ENCODE results near the gene UBA6. TPM values are rescaled to one million over a fixed set of nuclear protein-coding genes. Genes with fewer than 3 reads are reported as not detected.

UBA6 gene
- polyA plus RNA-seq, 1 of the 3 experiments (the other 2 are of a cell fraction), result 51.0 TPM

GRCh38 chr4:67694662-67695061 lies 6.3 kb downstream of the UBA6 start:
- Histone ChIP-seq H3K27ac (ENCODE audit: low read depth in 2 of 2, low read length in 1 of 2) (no peak overlapping the region), H4K20me1 (ENCODE audit: insufficient read depth) (no peaks in the 10 kb centered on the region; the same call in 1 of the 2 replicates), H3K4me1 (ENCODE audit: control insufficient read depth in 1 of 2, insufficient read depth in 2 of 2, low read depth in 1 of 2, low read length in 1 of 2) (peaks cover 0 to 4% of the 10 kb centered on the region in 2 experiments; a peak in 2 of 4 replicates), H3F3A (replicated peaks; ENCODE audit: insufficient read depth) (no peaks in the 10 kb centered on the region), H2AFZ (ENCODE audit: low read depth) (no peak overlapping the region), H3K4me2 (no peak overlapping the region), H3K4me3 (ENCODE audit: low read depth in 2 of 2, low read length in 1 of 2) (no peak overlapping the region), H3K79me2 (ENCODE audit: insufficient read depth) (peaks cover 97% of the 10 kb centered on the region), H3K36me3 (replicated peaks in 1 of 2; ENCODE audit: control insufficient read depth in 1 of 2, insufficient read depth in 2 of 2, low read length in 1 of 2) (peaks cover 47 to 60% of the 10 kb centered on the region in 2 experiments), H3K9me3 (no peaks in the 10 kb centered on the region), H3K27me3 (ENCODE audit: insufficient read depth) (no peaks in the 10 kb centered on the region), H3K9ac (no peak overlapping the region), H3K9me2 (no peaks in the 10 kb centered on the region)
- DNase-seq, result no peak
- CTCF ChIA-PET, result no interaction called here
- WGBS (ENCODE audit: low lambda C conversion rate), result 96% methylated on average over 3 of the region's 3 CpGs
- POLR2A ChIA-PET, result no interaction called here
- TF ChIP-seq, protein P1, sequence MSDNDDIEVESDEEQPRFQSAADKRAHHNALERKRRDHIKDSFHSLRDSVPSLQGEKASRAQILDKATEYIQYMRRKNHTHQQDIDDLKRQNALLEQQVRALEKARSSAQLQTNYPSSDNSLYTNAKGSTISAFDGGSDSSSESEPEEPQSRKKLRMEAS (IDR thresholded peaks at IDR 0.05; ENCODE audit: low read depth), result no peak
- TF ChIP-seq NFIC (IDR thresholded peaks at IDR 0.05; ENCODE audit: borderline replicate concordance) (no peak), REST (IDR thresholded peaks at IDR 0.05; ENCODE audit: low read depth, low read length) (no peak), FOXM1 (IDR thresholded peaks at IDR 0.05; ENCODE audit: low read depth) (no peak), YY1 (IDR thresholded peaks at IDR 0.05; ENCODE audit: low read depth) (no peak), EP300 (IDR thresholded peaks at IDR 0.05; ENCODE audit: borderline replicate concordance in 1 of 2, low read depth in 1 of 2, low read length in 1 of 2) (no peak), RXRA (IDR thresholded peaks at IDR 0.05; ENCODE audit: borderline replicate concordance, low read depth) (no peak), GABPA (IDR thresholded peaks at IDR 0.05; ENCODE audit: low read depth) (no peak), EZH2phosphoT487 (IDR thresholded peaks at IDR 0.05; ENCODE audit: borderline replicate concordance, low read depth) (no peak), RFX5 (IDR thresholded peaks at IDR 0.05; ENCODE audit: low read length) (no peak), RAD21 (IDR thresholded peaks at IDR 0.05; ENCODE audit: low read length) (no peak), TAF1 (IDR thresholded peaks at IDR 0.05; ENCODE audit: borderline replicate concordance, low read depth, low read length) (no peak), JUND (IDR thresholded peaks at IDR 0.05) (no peak), NRF1 (IDR thresholded peaks at IDR 0.05; ENCODE audit: low read depth, low read length) (no peak), SIN3A (IDR thresholded peaks at IDR 0.05; ENCODE audit: borderline replicate concordance, low read depth, low read length) (no peak)
- TF ChIP-seq, protein P2, sequence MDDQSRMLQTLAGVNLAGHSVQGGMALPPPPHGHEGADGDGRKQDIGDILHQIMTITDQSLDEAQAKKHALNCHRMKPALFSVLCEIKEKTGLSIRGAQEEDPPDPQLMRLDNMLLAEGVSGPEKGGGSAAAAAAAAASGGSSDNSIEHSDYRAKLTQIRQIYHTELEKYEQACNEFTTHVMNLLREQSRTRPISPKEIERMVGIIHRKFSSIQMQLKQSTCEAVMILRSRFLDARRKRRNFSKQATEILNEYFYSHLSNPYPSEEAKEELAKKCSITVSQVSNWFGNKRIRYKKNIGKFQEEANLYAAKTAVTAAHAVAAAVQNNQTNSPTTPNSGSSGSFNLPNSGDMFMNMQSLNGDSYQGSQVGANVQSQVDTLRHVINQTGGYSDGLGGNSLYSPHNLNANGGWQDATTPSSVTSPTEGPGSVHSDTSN (IDR thresholded peaks at IDR 0.05), result no peak
- TF ChIP-seq, protein P3, sequence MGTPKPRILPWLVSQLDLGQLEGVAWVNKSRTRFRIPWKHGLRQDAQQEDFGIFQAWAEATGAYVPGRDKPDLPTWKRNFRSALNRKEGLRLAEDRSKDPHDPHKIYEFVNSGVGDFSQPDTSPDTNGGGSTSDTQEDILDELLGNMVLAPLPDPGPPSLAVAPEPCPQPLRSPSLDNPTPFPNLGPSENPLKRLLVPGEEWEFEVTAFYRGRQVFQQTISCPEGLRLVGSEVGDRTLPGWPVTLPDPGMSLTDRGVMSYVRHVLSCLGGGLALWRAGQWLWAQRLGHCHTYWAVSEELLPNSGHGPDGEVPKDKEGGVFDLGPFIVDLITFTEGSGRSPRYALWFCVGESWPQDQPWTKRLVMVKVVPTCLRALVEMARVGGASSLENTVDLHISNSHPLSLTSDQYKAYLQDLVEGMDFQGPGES (IDR thresholded peaks at IDR 0.05; ENCODE audit: low read depth, low read length), result no peak
- TF ChIP-seq, protein P4, sequence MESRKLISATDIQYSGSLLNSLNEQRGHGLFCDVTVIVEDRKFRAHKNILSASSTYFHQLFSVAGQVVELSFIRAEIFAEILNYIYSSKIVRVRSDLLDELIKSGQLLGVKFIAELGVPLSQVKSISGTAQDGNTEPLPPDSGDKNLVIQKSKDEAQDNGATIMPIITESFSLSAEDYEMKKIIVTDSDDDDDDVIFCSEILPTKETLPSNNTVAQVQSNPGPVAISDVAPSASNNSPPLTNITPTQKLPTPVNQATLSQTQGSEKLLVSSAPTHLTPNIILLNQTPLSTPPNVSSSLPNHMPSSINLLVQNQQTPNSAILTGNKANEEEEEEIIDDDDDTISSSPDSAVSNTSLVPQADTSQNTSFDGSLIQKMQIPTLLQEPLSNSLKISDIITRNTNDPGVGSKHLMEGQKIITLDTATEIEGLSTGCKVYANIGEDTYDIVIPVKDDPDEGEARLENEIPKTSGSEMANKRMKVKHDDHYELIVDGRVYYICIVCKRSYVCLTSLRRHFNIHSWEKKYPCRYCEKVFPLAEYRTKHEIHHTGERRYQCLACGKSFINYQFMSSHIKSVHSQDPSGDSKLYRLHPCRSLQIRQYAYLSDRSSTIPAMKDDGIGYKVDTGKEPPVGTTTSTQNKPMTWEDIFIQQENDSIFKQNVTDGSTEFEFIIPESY (IDR thresholded peaks at IDR 0.05; ENCODE audit: borderline replicate concordance, low read depth), result no peak
- TF ChIP-seq, protein P5, sequence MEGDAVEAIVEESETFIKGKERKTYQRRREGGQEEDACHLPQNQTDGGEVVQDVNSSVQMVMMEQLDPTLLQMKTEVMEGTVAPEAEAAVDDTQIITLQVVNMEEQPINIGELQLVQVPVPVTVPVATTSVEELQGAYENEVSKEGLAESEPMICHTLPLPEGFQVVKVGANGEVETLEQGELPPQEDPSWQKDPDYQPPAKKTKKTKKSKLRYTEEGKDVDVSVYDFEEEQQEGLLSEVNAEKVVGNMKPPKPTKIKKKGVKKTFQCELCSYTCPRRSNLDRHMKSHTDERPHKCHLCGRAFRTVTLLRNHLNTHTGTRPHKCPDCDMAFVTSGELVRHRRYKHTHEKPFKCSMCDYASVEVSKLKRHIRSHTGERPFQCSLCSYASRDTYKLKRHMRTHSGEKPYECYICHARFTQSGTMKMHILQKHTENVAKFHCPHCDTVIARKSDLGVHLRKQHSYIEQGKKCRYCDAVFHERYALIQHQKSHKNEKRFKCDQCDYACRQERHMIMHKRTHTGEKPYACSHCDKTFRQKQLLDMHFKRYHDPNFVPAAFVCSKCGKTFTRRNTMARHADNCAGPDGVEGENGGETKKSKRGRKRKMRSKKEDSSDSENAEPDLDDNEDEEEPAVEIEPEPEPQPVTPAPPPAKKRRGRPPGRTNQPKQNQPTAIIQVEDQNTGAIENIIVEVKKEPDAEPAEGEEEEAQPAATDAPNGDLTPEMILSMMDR (IDR thresholded peaks at IDR 0.05), result no peak
